GM18861 (cell line): ENCODE measurements around the gene WDR55.
"Not testable (repeated sequence)": the region's sequence is repeated elsewhere in the genome, so short reads cannot be mapped to it uniquely, and the experiment has no call there.

ENCODE experiments used
- ATAC-seq: cut with Tn5 transposase; IDR thresholded peaks from one replicate; pipeline ENCODE4 v1.9.1; 2021; ENCODE audit not compliant: unreplicated experiment

WDR55 gene

DNA sequence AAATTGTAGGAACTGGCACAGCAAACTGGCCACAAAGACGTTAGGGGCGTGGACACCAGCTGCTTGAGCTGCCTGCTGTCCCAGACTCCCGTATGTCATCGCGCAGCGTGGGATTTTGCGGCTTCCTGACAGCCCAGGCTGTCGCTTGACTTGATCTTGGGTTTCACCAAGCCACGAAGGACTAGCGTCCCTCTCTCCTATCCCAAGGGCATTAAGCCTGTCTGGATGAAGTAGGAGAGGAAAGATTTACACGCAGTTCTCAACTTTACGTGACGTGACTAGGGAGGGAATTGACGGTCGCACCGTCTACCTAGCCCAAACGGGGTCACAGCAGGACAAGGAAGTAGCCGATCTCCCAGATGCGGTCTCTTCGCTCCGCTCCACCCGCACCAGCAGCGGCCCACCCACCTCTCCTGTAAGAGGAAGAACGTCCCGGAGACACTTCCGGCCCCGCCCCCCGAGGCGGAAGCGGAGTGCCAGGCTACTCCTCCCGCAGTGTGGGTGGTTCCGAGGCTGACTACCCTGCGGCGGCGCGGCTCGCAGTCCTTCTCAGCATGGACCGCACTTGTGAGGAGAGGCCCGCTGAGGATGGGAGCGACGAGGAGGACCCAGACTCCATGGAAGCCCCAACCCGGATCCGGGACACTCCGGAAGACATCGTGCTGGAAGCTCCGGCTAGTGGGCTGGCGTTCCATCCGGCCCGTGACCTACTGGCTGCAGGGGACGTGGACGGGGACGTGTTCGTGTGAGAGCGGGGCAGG lies at the start of gene WDR55:
TSS of gene WDR55 (plus strand) at position 546 of the 761 bp plus-strand sequence. CDS start at position 555, 9 bp downstream.
- ATAC-seq: peak; percentile 91

DNA sequence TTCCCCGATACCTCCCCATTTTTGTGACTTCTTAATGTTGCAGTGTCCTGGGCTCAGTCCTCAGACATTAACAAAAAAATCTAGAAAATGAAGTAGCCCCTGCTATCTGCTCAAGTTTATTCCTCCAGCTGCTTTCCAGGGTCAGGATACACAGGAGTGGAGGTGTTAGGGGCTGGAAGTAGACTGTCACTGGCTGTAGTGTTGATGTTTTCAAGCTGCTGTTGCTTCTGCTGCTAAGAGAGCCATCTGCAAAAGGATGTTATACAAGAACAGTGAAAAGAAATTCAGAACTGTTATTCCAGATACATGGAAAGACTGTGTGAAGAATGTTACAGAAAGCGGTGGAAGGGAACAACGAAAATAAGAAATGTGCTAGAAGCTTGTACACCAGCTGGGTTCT lies 42.4 kb upstream of the WDR55 start:
- ATAC-seq: no peak

- ATAC-seq: not testable (repeated sequence)
Observed at GRCh38 chr5:140623061-140623460, 41.6 kb upstream of the WDR55 start.

DNA sequence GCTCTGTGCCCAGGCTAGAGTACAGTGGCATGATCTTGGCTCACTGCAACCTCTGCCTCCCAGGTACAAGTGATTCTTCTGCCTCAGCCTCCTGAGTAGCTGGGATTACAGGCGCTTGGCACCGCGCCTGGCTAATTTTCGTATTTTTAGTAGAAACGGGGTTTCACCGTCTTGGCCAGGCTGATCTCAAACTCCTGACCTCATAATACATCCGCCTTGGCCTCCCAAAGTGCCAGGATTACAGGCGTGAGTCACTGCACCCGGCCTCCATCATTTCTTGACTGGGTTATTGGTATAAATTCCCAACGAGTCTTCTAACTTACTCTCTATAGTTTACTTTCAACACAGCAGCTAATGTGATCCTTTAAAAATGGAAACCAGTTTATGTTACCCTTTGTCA lies 39.8 kb upstream of the WDR55 start:
- ATAC-seq: not testable (repeated sequence)

DNA sequence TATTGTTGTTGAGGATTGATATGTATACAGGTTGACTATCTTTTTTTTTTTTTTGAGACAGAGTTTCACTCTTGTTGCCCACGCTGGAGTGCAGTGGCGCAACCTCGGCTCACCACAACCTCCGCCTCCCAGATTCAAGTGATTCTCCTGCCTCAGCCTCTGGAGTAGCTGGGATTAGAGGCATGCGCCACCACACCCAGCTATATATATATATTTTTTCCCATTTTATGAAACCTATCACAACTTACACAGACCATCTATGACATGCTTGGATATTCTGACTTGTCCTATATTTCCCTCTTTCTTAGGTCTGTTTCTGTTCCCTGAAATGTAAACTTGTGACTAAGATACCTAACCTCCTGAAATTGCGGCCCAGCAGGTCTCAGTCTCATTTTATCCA lies 36.7 kb upstream of the WDR55 start:
- ATAC-seq: no peak

GRCh38 chr5:140628711-140629110 lies 36.0 kb upstream of the WDR55 start:
- no peak for ATAC-seq

- no peak for ATAC-seq
Observed at GRCh38 chr5:140630292-140631035, 34.2 kb upstream of the WDR55 start.

DNA sequence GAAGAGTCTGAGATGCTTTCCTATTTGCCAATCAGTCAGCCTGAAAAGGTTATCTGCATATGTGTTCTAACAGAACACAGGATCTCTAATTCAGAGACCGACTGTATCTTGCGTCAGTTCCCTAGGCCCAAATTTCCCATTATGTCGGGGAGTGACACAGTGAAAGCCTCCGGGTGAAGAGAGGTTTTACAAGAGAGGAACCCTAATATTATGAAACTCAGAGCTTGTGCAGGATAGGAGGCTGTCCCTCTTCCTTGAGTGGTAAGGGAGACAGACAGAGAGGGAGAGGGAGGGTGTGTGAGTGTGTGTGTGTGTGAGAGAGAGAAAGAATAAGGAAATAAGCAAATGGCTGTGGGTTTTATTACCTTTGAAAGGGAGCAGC lies 33.7 kb upstream of the WDR55 start:
- ATAC-seq: no peak

GRCh38 chr5:140631831-140632365 lies 32.8 kb upstream of the WDR55 start:
- peak; percentile 25 for ATAC-seq

DNA sequence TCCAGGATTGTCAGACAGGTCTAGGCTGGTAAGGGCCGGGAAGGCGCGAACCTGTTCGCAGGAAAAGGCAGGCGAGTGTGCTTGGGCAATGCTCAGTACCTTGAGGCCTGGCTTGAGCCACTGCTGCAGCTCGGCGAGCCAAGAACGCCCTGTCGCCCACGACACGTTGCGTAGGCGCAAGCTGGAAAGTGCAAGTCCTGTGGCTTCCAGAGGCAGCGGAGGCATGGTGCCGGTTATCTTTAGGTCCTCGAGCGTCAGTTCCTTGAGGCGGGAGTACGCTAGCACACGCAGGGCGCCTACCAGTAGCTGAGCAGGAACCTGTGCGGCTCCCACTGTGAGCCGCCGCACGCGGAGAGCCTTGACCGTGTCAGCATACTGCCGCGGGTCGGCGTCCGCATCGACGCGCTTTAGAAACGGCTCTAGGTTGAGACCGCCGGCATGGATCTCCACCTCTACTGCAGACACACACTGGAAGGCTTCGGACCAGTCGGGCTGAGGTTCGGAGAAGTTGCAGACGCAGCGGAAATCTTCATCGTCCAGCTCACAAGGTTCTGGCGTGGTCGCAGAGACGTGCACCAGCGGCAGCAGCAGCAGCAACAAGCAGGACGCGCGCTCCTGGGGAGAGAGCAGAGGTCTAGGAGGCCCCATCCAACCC lies 32.2 kb upstream of the WDR55 start:
- peak; percentile 32 for ATAC-seq

DNA sequence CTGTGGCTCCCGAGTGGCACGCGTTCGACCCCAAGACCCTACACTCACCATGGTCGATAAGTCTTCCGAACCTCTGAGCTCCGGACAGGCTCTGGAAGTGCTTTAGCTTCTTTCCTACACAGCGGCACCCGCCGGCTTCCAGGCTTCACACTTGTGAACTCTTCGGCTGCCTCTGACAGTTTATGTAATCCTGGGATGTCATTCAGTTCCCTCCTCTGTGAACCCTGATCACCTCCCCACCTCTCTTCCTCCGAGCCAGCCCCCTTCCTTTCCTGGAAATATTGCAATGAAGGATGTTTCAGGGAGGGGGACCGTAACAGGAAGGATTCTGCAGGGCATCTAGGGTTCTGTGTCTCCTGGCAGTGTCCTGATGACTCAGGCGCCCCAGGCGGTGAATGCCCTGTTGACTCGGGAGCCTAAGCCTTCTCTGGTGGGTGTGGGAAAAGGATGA lies 31.7 kb upstream of the WDR55 start, which contains the start of gene CD14:
TSS of gene CD14 (minus strand) at position 155 of the 451 bp plus-strand sequence. CDS start at position 51, 104 bp downstream.
- ATAC-seq: peak; percentile 5

GRCh38 chr5:140633501-140633900 lies 31.2 kb upstream of the WDR55 start:
- no peak for ATAC-seq

DNA sequence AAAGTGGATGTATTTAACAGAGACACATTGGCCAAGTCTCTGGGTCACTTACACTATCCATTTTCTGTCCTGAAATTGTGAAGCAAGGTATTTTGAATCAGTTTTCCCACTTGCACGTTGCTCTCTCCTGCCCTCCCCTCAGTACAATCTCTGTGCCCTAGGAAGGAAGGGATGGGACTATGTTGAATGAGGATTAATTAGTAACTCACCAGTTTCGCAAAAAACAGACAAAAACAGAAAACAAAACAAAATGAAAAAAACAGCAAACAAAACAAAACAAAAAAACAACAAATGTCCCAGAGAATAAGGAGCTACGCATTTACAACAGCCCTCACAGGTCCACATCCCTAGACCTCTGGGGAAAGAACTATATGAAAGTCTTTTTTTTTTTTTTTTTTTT lies 30.6 kb upstream of the WDR55 start:
- no peak for ATAC-seq

DNA sequence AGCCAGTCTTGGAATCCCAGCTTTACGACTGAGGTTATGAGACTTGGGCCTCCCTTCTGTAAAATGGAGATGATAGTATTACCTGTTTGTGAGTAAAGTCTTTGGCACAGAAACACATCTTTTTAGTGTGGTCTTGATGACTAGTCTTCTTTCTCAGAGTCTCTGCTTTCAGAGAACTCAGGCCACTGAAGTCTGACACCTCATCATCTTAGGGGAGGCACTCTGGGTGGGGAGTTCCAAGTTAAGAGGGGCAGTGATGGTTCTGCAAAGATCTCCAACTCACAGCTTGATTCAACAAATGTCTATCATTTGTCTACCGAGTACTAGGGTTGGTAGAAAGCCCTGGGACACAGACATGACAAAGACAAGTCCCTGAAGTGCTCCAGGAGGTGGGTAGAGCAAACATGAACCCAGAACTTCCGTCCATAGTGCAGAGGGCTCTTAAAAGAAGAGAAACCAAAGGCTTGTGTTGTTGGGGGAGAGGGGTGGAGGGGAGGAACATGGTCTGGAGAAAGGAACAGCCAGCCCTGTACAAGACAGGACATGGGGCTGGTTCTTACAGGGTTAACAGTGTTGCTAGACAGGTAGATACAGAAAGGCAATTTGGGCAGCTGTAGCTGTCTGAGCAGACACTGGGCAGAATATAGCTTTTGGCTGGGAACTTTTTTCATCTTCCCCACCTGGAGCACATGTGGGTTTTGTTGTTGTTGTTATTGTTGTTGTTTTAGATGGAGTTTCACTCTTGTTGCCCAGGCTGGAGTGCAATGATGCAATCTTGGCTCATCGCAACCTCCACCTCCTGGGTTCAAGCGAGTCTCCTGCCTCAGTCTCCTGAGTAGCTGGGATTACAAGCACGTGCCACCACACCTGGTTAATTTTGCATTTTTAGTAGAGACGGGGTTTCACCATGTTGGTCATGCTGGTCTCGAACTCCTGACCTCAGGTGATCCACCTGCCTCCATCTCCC lies 29.1 kb upstream of the WDR55 start:
- no peak for ATAC-seq

GRCh38 chr5:140637371-140638100 lies 27.2 kb upstream of the WDR55 start:
- ATAC-seq: no peak

- not testable (repeated sequence) for ATAC-seq
Observed at GRCh38 chr5:140638898-140639147, 25.9 kb upstream of the WDR55 start.

- peak; percentile 82 for ATAC-seq
Observed at GRCh38 chr5:140639148-140639981, 25.3 kb upstream of the WDR55 start, which contains the start of gene TMCO6. TMCO6 (plus strand) TSS chr5:140639451; CDS start chr5:140639528, 77 bp downstream.

- ATAC-seq: no peak
Observed at GRCh38 chr5:140641716-140642115, 23.0 kb upstream of the WDR55 start.

GRCh38 chr5:140642718-140643117 lies 22.0 kb upstream of the WDR55 start:
- no peak for ATAC-seq
